Activated CD4-positive, alpha-beta T cell treated with anti-CD3 and anti-CD28 coated beads, Interleukin-2, amount 50 U/mL, for 24 hours (primary cell): ENCODE results near the gene ERN1.
"Not testable (repeated sequence)": the region's sequence is repeated elsewhere in the genome, so short reads cannot be mapped to it uniquely, and the experiment has no call there.

Experiments used
- DNase-seq, 2 donors: peaks; one replicate each; pipeline ENCODE4 v3.0.0-alpha.2; 2020; ENCODE audit warnings: low read depth in 1 of 2, low spot score in 1 of 2

Gene ERN1

GRCh38 chr17:64139542-64139941 lies 9.6 kb upstream of the ERN1 start:
- no peak for DNase-seq

- DNase-seq: no peak
These were observed 8.5 kb upstream of the ERN1 start for GRCh38 chr17:64138441-64138840.

DNA sequence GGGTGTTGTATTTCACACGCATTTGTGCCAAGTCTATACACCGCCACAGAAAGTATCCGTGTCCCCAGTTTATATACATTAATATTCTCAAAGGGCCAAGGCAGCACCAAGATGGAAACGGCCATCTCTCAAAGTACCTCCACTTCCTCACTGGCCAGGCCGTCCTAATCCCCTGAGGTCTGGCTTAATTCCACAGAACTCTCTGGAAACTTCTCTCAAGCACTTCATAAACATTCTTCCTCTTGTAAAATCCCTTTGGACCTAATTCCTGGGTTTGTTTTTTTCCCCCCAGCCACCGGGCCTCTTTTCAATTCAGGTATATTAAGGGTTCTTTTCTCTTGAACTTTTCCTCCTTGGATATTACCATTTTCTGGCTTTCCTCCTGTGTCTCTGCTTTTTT lies 5.1 kb upstream of the ERN1 start:
- DNase-seq: no peak

GRCh38 chr17:64134216-64134970 lies 4.4 kb upstream of the ERN1 start:
- no peak for DNase-seq

GRCh38 chr17:64133546-64134215 lies 3.7 kb upstream of the ERN1 start:
- DNase-seq: no peak

DNA sequence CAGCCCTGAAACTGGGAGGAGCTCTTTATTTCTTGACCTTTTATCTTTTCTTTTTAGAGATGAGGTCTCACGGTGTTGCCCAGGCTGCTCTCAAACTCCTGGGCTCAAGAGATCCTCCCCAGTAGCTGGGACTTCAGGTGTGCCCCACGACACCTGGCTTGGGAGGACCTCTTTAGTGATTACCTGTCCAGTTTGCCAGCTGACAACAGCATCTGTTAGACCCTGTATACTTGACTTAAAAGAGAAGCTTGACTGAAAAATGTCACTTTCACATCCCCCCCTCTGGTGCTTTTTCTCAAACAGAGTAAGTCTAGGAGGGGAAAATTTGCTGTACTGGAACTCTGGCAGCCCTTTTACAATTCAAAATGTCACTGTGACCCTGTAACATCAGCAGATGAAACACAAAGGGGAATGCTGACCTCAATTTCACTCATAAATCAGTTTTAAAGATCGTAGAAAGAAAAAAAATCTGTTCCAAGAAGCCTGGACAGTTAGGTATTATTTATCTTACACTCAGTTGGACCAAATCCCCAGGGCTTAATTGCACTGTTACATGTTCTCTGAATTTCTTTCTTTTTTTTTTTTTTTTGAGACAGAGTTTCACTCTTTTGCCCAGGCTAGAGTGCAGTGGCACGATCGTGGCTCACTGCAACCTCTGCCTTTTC lies 1.8 kb upstream of the ERN1 start:
- DNase-seq: no peak

- DNase-seq: peak; percentile 46 to 53
These were observed 636 bp upstream of the ERN1 start for GRCh38 chr17:64130559-64131001.

DNA sequence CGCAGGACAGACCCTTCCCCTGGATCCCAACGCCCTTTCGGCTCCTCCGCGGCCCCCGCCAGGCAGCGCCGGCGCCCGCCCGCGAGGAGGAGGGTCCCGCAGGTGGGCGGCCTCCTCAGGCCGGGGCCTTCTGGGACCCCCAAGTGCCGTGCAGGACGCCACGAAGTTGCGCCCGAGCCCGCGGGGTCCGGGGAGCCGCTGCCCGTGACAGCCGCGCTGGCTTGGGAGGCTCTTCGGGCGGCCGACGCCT lies 504 bp downstream of the ERN1 start:
- no peak for DNase-seq

DNA sequence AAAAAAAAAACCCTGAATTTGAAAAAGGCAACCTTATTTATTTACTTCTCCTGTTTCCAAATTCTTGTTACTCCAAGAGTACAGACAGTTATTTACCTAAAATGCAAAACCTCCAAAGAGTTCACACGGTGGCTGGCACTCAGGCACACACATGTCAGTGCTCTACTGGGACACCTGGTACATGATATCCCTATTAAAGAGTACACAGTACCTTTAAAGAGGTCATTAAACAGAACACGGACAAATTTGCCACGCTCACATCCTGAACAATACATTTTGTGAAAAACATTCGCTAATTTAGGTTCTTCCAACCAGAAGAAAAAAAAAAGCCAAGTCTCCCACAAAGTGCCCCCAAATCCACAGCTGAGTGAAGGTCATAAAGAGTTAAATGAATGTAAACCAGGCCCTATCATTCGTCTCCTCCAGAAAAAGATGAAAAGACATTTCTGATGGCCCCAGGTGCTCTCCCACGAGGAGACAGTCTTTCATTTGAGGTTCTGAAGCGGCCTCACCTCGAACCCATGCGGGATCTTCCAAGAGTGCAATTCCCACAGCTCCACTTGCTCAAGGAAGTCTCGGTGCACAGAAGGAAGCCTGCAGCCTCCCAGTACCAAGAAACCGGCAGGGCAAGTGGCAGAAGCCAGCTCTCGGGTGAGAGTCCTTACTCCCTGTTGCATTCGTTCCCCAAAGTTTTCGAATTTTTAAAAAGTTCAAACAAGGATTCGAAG lies 993 bp downstream of the ERN1 start:
- DNase-seq: no peak

GRCh38 chr17:64126918-64127317 lies 3.0 kb downstream of the ERN1 start:
- no peak for DNase-seq

GRCh38 chr17:64125937-64126336 lies 4.0 kb downstream of the ERN1 start:
- DNase-seq: no peak

GRCh38 chr17:64124609-64125008 lies 5.3 kb downstream of the ERN1 start:
- DNase-seq: no peak

DNA sequence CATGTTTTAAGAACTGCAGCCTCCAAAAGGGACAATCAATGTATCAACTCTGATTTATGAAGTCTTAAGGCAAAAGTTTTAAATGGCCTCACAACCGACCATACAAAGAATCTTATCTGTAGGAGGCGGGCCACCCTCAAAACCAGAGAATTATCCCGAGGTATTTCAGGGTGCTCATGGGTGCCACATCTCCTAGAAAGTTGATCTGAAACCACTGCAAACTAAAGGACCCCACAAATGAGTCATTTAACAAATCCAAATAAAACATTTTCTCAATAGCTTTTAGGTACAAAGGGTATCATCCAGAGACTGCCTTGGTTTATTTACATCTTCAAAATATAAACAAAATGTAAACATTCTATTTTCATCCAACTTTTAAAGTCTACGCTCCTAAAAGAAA lies 6.8 kb downstream of the ERN1 start:
- no peak for DNase-seq

DNA sequence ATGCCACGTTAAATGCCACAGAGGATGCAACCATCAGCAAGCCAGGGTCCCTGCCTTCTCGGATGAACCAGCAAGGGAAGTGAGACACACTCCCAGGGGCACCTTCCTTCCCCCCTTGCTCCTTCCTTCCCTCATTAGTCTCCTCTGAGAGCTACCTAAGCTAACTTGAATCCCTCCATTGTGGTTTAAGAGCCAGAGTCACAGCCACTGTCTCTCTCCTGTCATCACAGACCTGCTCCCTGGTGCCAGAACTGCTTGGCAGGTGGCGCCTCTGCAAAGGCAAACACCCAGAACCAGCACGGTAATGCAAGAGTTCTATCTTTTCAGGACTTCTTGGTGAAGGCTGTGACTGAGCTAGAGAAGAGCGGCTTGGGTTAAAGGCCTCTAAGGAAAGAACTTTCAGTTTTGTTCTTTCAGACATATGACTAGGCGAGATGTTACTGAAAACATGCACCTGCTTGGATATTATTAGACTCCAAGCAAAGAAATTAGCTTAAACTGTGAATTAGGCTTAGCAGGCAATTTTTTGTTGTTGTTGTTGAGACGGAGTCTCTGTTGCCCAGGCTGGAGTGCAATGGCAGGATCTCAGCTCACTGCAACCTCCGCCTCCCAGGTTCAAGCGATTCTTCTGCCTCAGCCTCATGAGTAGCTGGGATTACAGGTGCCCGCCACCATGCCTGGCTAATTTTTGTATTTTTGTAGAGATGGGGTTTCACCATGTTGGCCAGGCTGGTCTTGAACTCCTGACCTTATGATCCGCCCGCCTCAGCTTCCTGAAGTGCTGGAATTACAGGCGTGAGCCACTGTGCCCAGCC lies 8.8 kb downstream of the ERN1 start:
- not testable (repeated sequence) for DNase-seq

- no peak for DNase-seq
These were observed 9.7 kb downstream of the ERN1 start for GRCh38 chr17:64120159-64120810.

GRCh38 chr17:64117981-64118979 lies 11.7 kb downstream of the ERN1 start:
- no peak for DNase-seq

DNA sequence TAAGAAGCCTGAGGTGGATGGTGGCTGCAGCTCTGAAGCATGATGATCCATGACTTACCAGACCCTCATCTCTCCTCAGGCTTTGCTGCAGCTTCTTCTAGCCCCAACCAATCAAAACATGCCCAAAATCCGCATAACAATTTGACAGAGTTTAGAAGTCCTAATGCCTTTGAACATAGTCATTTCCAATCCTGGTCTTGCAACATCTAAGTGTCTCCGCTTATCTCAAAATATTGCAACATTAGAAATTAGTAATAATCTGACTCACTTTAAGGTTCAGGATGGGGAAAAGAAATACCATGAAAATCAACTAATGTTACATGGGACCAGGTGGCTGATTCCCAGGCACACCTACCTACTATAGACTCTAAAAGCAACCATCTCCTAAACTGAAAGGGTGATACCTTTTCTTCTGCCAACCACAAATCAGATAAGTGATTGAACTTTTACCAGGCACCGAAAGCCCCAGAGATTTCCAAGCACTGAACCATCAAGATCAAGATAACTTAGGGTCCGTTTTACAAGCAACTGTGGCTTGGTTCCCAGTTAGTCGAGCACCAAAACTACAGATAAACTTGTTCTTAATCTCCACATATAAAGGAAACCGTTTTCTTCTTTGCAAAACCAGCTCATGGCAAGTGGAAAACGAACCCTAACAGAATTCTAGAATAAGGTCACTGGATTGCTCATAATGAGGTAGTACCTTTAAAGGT lies 14.0 kb downstream of the ERN1 start:
- DNase-seq: no peak

DNA sequence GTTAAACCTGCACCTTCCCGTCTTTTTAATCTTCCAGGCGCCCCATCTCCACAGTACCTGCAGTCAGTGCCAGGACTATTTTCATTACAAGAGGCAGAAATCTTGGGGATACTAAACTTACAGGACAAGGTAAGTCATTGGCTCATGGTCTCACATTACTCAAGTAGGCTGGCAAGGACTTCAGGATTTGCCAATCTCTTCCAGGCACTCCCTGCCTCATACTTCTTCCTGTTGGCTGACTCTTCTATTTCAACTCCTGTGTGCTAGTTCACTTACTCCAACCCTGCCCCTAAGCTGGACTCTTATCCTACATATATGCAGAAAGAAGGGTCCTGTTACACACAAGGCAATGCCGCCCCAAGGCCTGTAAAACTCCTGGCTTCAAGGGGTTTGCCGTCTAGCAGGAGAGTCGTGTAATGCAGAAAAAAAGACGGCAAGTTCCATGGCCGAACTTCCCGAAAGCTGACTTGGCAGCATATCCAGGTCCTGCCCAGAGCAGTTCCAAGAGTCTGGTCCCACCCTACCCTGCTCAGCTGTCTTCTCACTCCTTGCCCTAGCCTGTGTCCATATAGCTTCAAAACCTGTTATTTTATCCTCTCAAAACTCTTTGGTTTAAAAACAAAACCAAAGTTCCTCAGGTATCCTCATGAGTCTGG lies 14.8 kb downstream of the ERN1 start:
- DNase-seq: no peak
